K562 (cell line): ENCODE data around the gene DMBT1. TPM values are rescaled to one million over a fixed set of nuclear protein-coding genes. Genes with fewer than 3 reads are reported as not detected.

Experiments used
- ATAC-seq: fragments of 200-7000 bp; cut with Tn5 transposase; 3 replicates; pipeline ENCODE4 v1.9.1; 2020; ENCODE audit warnings: moderate library complexity
- BruUV-seq: library from RNA; stranded (reverse); fragments of 400-500 nt; replicated peaks from 2 replicates; lab custom pipeline; 2021; lab: Mats Ljungman, UMichigan
- CTCF ChIA-PET: fragments of 300-600 bp; formaldehyde crosslinking; extraction: SDS; loops from one replicate; lab custom pipeline; 2021; ENCODE audit warnings: low intra/inter-chr PET ratio; lab: Yijun Ruan, JAX
- POLR2A ChIA-PET: fragments of 300-600, 350-650 bp; sonication (Branson Sonifier 250); formaldehyde crosslinking; extraction: SDS; loops from one replicate; lab custom pipeline; 2021; ENCODE audit warnings: antibody characterized with exemption, inconsistent platforms; lab: Yijun Ruan, JAX
- DNase-seq, 4 experiments: peaks; one replicate each; pipeline versions ENCODE4 v3.0.0 to v3.0.0-alpha.2; 2011 to 2018; ENCODE audit warnings: low spot score in 3 of 4, mixed read lengths in 3 of 4; ENCODE audit errors: extremely low read depth in 1 of 4
- FAIRE-seq: peaks from 2 replicates; lab custom pipeline; 2011; peaks lifted over from hg19 to GRCh38; lab: Jason Lieb, UNC
- H2AFZ ChIP-seq: 2 replicates; pipeline ENCODE4 v1.6.0; 2011; ENCODE audit warnings: low read depth, low read length, control low read depth, inconsistent platforms
- H3K27ac ChIP-seq: fragments of 200-600 bp; 3 replicates; pipeline ENCODE4 v1.8.0; 2011; ENCODE audit warnings: low read depth, mild to moderate bottlenecking, control low read depth, inconsistent platforms, low read length, moderate library complexity, mixed read lengths; ENCODE audit errors: extremely low read depth
- H3K27me3 ChIP-seq, 2 experiments: fragments of 300-600 bp in 1 of 2; 2 replicates in 1 of 2; 3 replicates in 1 of 2; pipeline versions ENCODE4 v1.6.0 to v1.8.0; 2011; ENCODE audit warnings: inconsistent platforms in 2 of 2, low read length in 2 of 2, mild to moderate bottlenecking in 1 of 2, mixed read lengths in 1 of 2, moderate library complexity in 1 of 2; ENCODE audit not compliant: control insufficient read depth in 2 of 2, insufficient read depth in 2 of 2
- H3K36me3 ChIP-seq: fragments of 300-600 bp; 3 replicates; pipeline ENCODE4 v1.8.0; 2011; ENCODE audit warnings: mild to moderate bottlenecking, low read length, inconsistent platforms; ENCODE audit not compliant: control insufficient read depth, insufficient read depth
- H3K4me1 ChIP-seq, 2 experiments: fragments of 200-600 bp in 1 of 2; replicated peaks in 1 of 2; 2 replicates in 1 of 2; 3 replicates in 1 of 2; pipeline versions ENCODE4 v1.5.1 to v1.8.0; 2011; ENCODE audit warnings: inconsistent platforms in 2 of 2, low read length in 2 of 2, mild to moderate bottlenecking in 1 of 2, mixed read lengths in 1 of 2, moderate library complexity in 1 of 2; ENCODE audit not compliant: control insufficient read depth in 2 of 2, insufficient read depth in 2 of 2
- H3K4me2 ChIP-seq: 2 replicates; pipeline ENCODE4 v1.6.1; 2011; ENCODE audit warnings: low read length, control low read depth, inconsistent platforms, mixed read lengths; ENCODE audit not compliant: insufficient read depth
- H3K4me3 ChIP-seq: fragments of 200-600 bp; sonication (generic), shearing (Covaris generic); 2 replicates; pipeline ENCODE4 v1.5.1; 2016; ENCODE audit warnings: control low read depth, inconsistent platforms
- H3K79me2 ChIP-seq: fragments of 200-600 bp; 3 replicates; pipeline ENCODE4 v1.8.0; 2011; ENCODE audit warnings: low read length, inconsistent platforms; ENCODE audit not compliant: control insufficient read depth, insufficient read depth
- H3K9ac ChIP-seq, 2 experiments: 2 replicates each; pipeline versions ENCODE4 v1.6.0 to v1.6.1; 2011; ENCODE audit warnings: low read depth in 2 of 2, low read length in 2 of 2, control low read depth in 1 of 2, inconsistent platforms in 1 of 2, mild to moderate bottlenecking in 1 of 2, mixed read lengths in 1 of 2; ENCODE audit not compliant: insufficient read depth in 1 of 2
- H3K9me1 ChIP-seq: one replicate; pipeline ENCODE4 v1.6.0; 2011; ENCODE audit warnings: inconsistent platforms, mild to moderate bottlenecking, low read length, moderate library complexity; ENCODE audit not compliant: control insufficient read depth, insufficient read depth
- H3K9me3 ChIP-seq: replicated peaks from 2 replicates; pipeline ENCODE4 v1.5.1; 2011; ENCODE audit warnings: low read depth, low read length, inconsistent platforms; ENCODE audit not compliant: control insufficient read depth, insufficient read depth
- H4K20me1 ChIP-seq: replicated peaks from 2 replicates; pipeline ENCODE4 v1.6.1; 2011; ENCODE audit warnings: low read length, inconsistent platforms, mixed read lengths; ENCODE audit not compliant: control insufficient read depth, insufficient read depth
- ZNF121 ChIP-seq: sonication (generic); formaldehyde crosslinking; conservative IDR thresholded peaks from 2 replicates; pipeline ENCODE4 v1.8.0; 2022; ENCODE audit warnings: missing genetic modification reagents
- ZNF134 ChIP-seq: fragments of 250-450 bp; sonication (Bioruptor Pico); conservative IDR thresholded peaks from 2 replicates; pipeline ENCODE4 v1.4.0; 2020
- WGBS: fragments of 100-300 bp; shearing (Covaris generic); methylation state at CpG from one replicate; pipeline ENCODE4 v1.1.6; 2016; ENCODE audit warnings: low coverage, mixed read lengths; ENCODE audit not compliant: insufficient coverage; ENCODE audit errors: missing lambda C conversion rate; 5-methylcytosine and 5-hydroxymethylcytosine counted together
- in situ Hi-C: fragments of 300-500 bp; cut with MboI; formaldehyde crosslinking; loops from 4 replicates; pipeline ENCODE4 v1.15.0; 2018; ENCODE audit warnings: inconsistent platforms, mixed read lengths
- intact Hi-C: fragments of 100-400 bp; cut with micrococcal nuclease; formaldehyde crosslinking; loops from 2 replicates; pipeline ENCODE4 v1.14.2; 2022
- polyA plus RNA-seq, 8 experiments: library from polyadenylated mRNA; depleted of rRNA in 4 of 8; stranded (reverse) in 5 of 8; unstranded in 3 of 8; fragments of >200 nt; fragmentation: Nextera tagmentation in 2 of 8; fragmentation: Illumina TruSeq in 1 of 8; extraction: Ambion mirVana in 2 of 8; extraction: Trizol in 1 of 8; gene quantifications; 2 replicates each; pipeline versions ENCODE4 v1.2.1 to v1.2.3, GENCODE V29; 2011 to 2014; ENCODE audit warnings: inconsistent platforms in 1 of 8, missing spikeins in 1 of 8
- total RNA-seq, 7 experiments: library from RNA; depleted of rRNA in 6 of 7; stranded (reverse); fragments of >200 nt in 6 of 7; fragmentation: Illumina TruSeq in 2 of 7; extraction: Trizol in 2 of 7; gene quantifications; 2 replicates each; pipeline versions ENCODE4 v1.2.1 to v1.2.3, GENCODE V29; 2011 to 2021; ENCODE audit warnings: low replicate concordance in 1 of 7
- TF ChIP-seq, protein P1 (sequence below): sonication (generic); formaldehyde crosslinking; IDR thresholded peaks from 2 replicates; pipeline ENCODE4 v1.8.1; 2023; ENCODE audit warnings: mild to moderate bottlenecking, missing genetic modification reagents
- TF ChIP-seq, protein P2 (sequence below): IDR thresholded peaks from 2 replicates; pipeline ENCODE4 v1.6.1; 2016; ENCODE audit warnings: missing genetic modification characterization, missing compliant biosample characterization

DMBT1 gene
- total and polyA plus RNA-seq, 9 of the 15 experiments (the other 6 are each of a cell fraction or from before 2014, with no cell fraction given), result 0.01 to 0.07 TPM; not detected in 7

DNA sequence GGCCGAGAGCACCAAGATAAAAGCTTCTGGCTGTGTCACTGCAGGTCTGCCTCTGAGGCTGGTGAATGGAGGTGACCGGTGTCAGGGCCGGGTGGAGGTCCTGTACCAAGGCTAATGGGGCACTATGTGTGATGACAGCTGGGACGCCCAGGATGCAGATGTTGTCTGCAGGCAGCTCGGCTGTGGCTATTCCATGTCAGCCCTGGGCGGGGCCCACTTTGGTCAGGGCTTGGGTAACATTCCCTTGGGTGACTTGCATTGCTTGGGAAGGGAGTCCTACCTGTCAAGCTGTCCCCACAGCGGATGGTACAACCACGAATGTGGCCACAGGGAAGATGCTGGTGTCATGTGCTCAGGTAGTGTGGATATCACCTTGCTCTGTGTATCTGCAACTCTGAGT lies 8.0 kb downstream of the DMBT1 start:
- no peaks in the 10 kb centered on the region for H3K9me1 ChIP-seq
- H3K9me3 ChIP-seq, result no peaks in the 10 kb centered on the region
- in situ Hi-C loops (no loop called here), intact Hi-C loops (loop anchor here (5.0 to 10.0 kb wide), 4 partner anchors 131 to 291 kb away; no protein-coding TSS in a partner anchor)
- H3K36me3 ChIP-seq, result no peaks in the 10 kb centered on the region
- H4K20me1 ChIP-seq, result no peaks in the 10 kb centered on the region
- DNase-seq (no peak), FAIRE-seq (no peak), ATAC-seq (no peak)
- ChIA-PET POLR2A (no interaction called here), CTCF (no interaction called here)
- no peak overlapping the region for H3K9ac ChIP-seq
- no peak overlapping the region for H3K27ac ChIP-seq
- no TSS peak for BruUV-seq
- H3K27me3 ChIP-seq, result no peaks in the 10 kb centered on the region
- WGBS, result 0% methylated on average over 7 of the region's 8 CpGs
- no peak overlapping the region for H2AFZ ChIP-seq
- H3K79me2 ChIP-seq, result no peaks in the 10 kb centered on the region
- H3K4me2 ChIP-seq, result no peak overlapping the region
- H3K4me1 ChIP-seq, result no peaks in the 10 kb centered on the region
- TF ChIP-seq ZNF134 (CRISPR knock-in tag), result no peak
- TF ChIP-seq, protein P1, sequence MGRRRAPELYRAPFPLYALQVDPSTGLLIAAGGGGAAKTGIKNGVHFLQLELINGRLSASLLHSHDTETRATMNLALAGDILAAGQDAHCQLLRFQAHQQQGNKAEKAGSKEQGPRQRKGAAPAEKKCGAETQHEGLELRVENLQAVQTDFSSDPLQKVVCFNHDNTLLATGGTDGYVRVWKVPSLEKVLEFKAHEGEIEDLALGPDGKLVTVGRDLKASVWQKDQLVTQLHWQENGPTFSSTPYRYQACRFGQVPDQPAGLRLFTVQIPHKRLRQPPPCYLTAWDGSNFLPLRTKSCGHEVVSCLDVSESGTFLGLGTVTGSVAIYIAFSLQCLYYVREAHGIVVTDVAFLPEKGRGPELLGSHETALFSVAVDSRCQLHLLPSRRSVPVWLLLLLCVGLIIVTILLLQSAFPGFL (CRISPR knock-in tag), result no peak
- TF ChIP-seq ZNF121 (CRISPR knock-in tag), result no peak
- TF ChIP-seq, protein P2, sequence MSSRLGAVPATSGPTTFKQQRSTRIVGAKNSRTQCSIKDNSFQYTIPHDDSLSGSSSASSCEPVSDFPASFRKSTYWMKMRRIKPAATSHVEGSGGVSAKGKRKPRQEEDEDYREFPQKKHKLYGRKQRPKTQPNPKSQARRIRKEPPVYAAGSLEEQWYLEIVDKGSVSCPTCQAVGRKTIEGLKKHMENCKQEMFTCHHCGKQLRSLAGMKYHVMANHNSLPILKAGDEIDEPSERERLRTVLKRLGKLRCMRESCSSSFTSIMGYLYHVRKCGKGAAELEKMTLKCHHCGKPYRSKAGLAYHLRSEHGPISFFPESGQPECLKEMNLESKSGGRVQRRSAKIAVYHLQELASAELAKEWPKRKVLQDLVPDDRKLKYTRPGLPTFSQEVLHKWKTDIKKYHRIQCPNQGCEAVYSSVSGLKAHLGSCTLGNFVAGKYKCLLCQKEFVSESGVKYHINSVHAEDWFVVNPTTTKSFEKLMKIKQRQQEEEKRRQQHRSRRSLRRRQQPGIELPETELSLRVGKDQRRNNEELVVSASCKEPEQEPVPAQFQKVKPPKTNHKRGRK (tag), result no peak
- no peak overlapping the region for H3K4me3 ChIP-seq
